ENCODE measurements around the gene FOXJ2. TPM values are rescaled to one million over a fixed set of nuclear protein-coding genes. Genes with fewer than 3 reads are reported as not detected.

The FOXJ2 gene
- total RNA-seq, 2 experiments from 2014 or later, result 17.9 to 18.1 TPM

Other genes starting within 250 kb of the FOXJ2 start
- gene NANOG, start 243.3 kb upstream of the FOXJ2 start, total RNA-seq, result not detected
- under 1 TPM; 0.12 to 0.38 TPM for gene SLC2A14, start 159.8 kb upstream of the FOXJ2 start, total RNA-seq
- gene SLC2A3, start 96.5 kb upstream of the FOXJ2 start, total RNA-seq, result 100 to 1,000 TPM; 193 to 290 TPM
- gene C3AR1, start 33.6 kb downstream of the FOXJ2 start, total RNA-seq, result 10 to 100 TPM in 1 of 2 experiments, 1 to 10 TPM in 1; 9.3 to 10.7 TPM
- 10 to 100 TPM; 32.4 to 40.5 TPM for gene NECAP1, start 49.6 kb downstream of the FOXJ2 start, total RNA-seq
- under 1 TPM; 0.19 to 0.79 TPM for gene CLEC4A, start 90.9 kb downstream of the FOXJ2 start, total RNA-seq
- not detected for gene ZNF705A, start 124.3 kb downstream of the FOXJ2 start, total RNA-seq
- gene FAM90A1, start 194.9 kb downstream of the FOXJ2 start, total RNA-seq, result under 1 TPM in 1 of 2 experiments, not detected in 1; 0.14 TPM